ENCODE results near the gene PHF2.

DNA sequence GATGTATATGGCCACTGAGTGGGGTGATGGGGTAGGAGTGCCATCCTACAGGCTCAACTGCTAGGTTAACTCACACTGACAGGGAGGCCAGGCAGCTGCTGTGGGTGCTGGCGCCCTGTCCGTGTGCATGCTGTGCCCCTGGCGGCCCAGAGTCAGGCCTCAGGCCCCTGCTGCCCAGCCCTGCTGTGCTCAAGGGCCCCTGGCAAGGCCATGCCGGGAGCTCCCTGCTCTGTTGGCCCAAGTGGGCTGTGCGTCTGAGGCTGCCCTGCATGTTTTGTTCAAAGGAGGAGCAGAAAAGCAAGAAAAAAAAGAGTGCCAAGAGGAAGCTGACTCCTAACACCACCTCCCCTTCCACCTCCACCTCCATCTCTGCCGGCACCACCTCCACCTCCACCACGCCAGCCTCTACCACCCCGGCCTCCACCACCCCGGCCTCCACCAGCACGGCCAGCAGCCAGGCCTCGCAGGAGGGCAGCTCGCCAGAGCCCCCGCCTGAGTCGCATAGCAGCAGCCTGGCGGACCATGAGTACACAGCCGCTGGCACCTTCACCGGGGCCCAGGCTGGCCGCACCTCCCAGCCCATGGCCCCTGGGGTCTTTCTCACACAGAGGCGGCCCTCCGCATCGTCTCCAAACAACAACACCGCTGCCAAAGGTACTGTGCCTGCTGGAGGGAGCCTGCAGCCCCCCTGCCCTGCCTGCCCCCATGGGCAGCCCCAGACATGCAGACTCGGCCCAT is 100.1 kb downstream of the PHF2 start:
- TF ChIP-seq TAF1 (IDR thresholded peaks at IDR 0.05; ENCODE audit: borderline replicate concordance, low read depth, low read length) = no peak
- no peak for TF ChIP-seq POLR2A (IDR thresholded peaks at IDR 0.05; ENCODE audit: low read depth, low read length)
- no peak for TF ChIP-seq POLR2AphosphoS5 (IDR thresholded peaks at IDR 0.05; ENCODE audit: low read depth, low read length)

All from GM12892 (cell line).